Thyroid gland (tissue), 4 donors: Measurements from ENCODE around the gene SHROOM3. TPM values are rescaled to one million over a fixed set of nuclear protein-coding genes. Genes with fewer than 3 reads are reported as not detected.

Experiments used
- DNase-seq, 2 donors: peaks; one replicate each; pipeline ENCODE4 v3.0.0-alpha.2; 2019
- H3K27ac ChIP-seq, 3 donors: fragments of 200-600 bp; sonication (generic); 1 replicate in 2 of 3; 2 replicates in 1 of 3; pipeline ENCODE4 v1.5.1; 2016 to 2019; ENCODE audit warnings: mild to moderate bottlenecking in 1 of 3, moderate library complexity in 1 of 3
- H3K27me3 ChIP-seq: fragments of 200-600 bp; sonication (generic); one replicate; pipeline ENCODE4 v1.5.1; 2019
- H3K36me3 ChIP-seq, 2 donors: fragments of 200-600 bp; sonication (generic); one replicate each; pipeline ENCODE4 v1.5.1; 2016 to 2019
- H3K4me1 ChIP-seq, 2 donors: fragments of 200-600 bp; sonication (generic); one replicate each; pipeline ENCODE4 v1.5.1; 2017 to 2019
- H3K4me3 ChIP-seq, 3 donors: fragments of 200-600 bp; sonication (generic); replicated peaks in 1 of 3; 1 replicate in 2 of 3; 2 replicates in 1 of 3; pipeline ENCODE4 v1.5.1; 2016; ENCODE audit warnings: mild to moderate bottlenecking in 1 of 3
- H3K9me3 ChIP-seq: fragments of 200-600 bp; sonication (generic); one replicate; pipeline ENCODE4 v1.5.1; 2017
- POLR2A ChIP-seq, 2 donors: fragments of 450-650 bp; IDR thresholded peaks; one replicate each; pipeline ENCODE4 v1.6.1; 2017; ENCODE audit warnings: antibody characterized with exemption in 2 of 2, mild to moderate bottlenecking in 2 of 2, moderate library complexity in 1 of 2
- WGBS, 2 donors: methylation state at CpG; one replicate each; pipeline ENCODE4 v1.1.5; 2017; 5-methylcytosine and 5-hydroxymethylcytosine counted together
- intact Hi-C: fragments of 100-400 bp; cut with DNase I; formaldehyde crosslinking; loops from one replicate; pipeline ENCODE4 v1.15.1; 2023
- total RNA-seq, 4 donors: library from RNA; depleted of rRNA; stranded (reverse); fragments of >200 nt; gene quantifications; one replicate each; pipeline ENCODE4 v1.2.3, GENCODE V29; 2016
- TF ChIP-seq, protein P1 (sequence below), 6 experiments: fragments of 200-600 bp in 3 of 6; fragments of 450-650 bp in 3 of 6; sonication (generic) in 3 of 6; IDR thresholded peaks; one replicate each; pipeline ENCODE4 v1.5.1; 2016 to 2019; ENCODE audit warnings: antibody characterized with exemption in 6 of 6, mild to moderate bottlenecking in 2 of 6, inconsistent platforms in 1 of 6, moderate library complexity in 1 of 6

The SHROOM3 gene
- total RNA-seq, 4 donors from 2014 or later, result 41.7 to 77.8 (median 62.0) TPM

DNA sequence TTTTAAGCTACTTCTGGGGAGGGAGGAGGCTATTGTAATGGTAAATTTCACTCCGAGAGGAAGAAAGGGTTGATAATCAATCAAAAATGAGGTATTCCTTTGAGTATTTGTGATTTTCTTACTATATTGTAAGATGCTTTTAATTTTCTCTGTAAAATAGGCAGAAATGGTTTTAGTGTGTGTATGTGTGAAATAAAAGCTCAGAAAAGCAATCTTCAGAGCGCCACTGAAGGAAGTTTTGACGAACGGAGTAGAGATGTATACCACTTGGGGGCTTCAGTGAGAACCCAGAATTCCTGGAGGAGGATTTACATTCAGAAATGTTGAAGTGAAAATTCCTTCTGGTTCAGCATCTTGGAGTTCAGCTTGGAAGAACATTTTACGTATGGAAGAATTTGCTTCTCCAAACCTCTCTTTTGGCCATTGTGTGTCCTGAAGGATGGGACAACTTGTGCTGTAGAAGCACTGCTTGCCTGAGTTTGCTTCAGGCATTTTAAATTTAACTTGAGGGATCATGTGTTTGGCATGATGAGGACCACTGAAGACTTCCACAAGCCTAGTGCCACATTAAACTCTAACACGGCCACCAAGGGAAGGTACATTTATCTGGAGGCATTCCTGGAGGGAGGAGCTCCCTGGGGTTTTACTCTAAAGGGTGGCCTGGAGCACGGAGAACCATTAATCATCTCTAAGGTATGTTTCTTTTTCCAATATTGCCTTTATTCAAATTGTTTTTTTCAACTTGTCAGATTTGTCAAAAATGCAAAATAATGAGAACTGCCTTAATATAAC, 695 bp downstream of the SHROOM3 start:
- TF ChIP-seq, protein P1, sequence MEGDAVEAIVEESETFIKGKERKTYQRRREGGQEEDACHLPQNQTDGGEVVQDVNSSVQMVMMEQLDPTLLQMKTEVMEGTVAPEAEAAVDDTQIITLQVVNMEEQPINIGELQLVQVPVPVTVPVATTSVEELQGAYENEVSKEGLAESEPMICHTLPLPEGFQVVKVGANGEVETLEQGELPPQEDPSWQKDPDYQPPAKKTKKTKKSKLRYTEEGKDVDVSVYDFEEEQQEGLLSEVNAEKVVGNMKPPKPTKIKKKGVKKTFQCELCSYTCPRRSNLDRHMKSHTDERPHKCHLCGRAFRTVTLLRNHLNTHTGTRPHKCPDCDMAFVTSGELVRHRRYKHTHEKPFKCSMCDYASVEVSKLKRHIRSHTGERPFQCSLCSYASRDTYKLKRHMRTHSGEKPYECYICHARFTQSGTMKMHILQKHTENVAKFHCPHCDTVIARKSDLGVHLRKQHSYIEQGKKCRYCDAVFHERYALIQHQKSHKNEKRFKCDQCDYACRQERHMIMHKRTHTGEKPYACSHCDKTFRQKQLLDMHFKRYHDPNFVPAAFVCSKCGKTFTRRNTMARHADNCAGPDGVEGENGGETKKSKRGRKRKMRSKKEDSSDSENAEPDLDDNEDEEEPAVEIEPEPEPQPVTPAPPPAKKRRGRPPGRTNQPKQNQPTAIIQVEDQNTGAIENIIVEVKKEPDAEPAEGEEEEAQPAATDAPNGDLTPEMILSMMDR (IDR thresholded peaks at IDR 0.05), result no peak
- peak in 1 of 2 donors; percentile 36 for TF ChIP-seq POLR2A (IDR thresholded peaks at IDR 0.05)
- Histone ChIP-seq H3K36me3 (no peaks in the 10 kb centered on the region), H3K27ac (peak overlapping the region; percentile 35 to 67 (median 55)), H3K9me3 (no peaks in the 10 kb centered on the region), H3K4me1 (peaks cover 0 to 3% of the 10 kb centered on the region in 2 donors), H3K27me3 (no peaks in the 10 kb centered on the region), H3K4me3 (peak overlapping the region; percentile 17 to 30 (median 24))
- intact Hi-C loops, result no loop called here
- DNase-seq, result no peak
- WGBS, 2 donors, result 11 to 13% methylated on average over 7 of the region's 7 CpGs

DNA sequence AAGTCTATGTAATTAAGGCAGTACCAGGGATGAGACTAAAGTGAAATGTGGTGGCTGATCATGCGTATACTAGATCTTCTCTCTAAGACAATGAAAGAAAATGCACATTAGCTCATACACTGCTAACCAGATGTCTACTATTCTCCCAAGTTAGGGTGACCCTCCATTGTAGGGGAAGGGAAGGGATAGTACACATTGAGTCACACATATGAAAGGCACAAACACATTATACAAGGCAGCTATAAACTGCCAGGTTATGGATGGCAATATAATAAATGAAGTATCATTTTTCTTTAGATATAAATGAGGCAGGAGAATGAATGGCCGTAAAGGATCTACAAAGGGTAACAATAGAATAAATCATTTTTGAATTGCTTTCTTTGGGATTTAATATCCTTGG, 4.5 kb downstream of the SHROOM3 start:
- H3K36me3 ChIP-seq, result no peaks in the 10 kb centered on the region
- H3K4me1 ChIP-seq, result peaks cover 0 to 3% of the 10 kb centered on the region in 2 donors
- H3K4me3 ChIP-seq, result no peak overlapping the region
- H3K9me3 ChIP-seq, result no peaks in the 10 kb centered on the region
- no peak overlapping the region for H3K27ac ChIP-seq
- DNase-seq, result no peak
- TF ChIP-seq, protein P1 (IDR thresholded peaks at IDR 0.05), result no peak
- TF ChIP-seq POLR2A (IDR thresholded peaks at IDR 0.05), result no peak
- H3K27me3 ChIP-seq, result no peaks in the 10 kb centered on the region
- WGBS, 2 donors, result 93 to 97% methylated on average over 2 of the region's 2 CpGs
- intact Hi-C loops, result no loop called here

DNA sequence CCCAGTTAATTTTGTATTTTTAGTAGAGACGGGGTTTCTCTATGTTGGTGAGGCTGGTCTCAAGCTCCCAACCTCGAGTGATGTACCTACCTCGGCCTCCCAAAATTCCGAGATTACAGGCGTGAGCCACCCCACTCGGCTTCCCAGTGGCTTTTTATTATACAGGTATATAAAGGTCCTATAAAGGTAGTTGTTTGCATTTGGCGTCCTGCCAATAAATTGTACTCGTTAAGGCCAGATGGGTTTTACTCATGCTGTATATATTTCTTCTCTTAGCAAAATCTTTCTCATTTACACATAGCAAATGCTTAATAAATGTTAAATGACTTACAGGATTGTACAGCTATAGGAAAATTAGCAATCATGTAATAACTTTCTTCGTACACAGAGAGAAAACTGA, 6.9 kb downstream of the SHROOM3 start:
- Histone ChIP-seq H3K4me1 (peaks cover 0 to 3% of the 10 kb centered on the region in 2 donors), H3K27ac (no peak overlapping the region), H3K36me3 (no peaks in the 10 kb centered on the region), H3K9me3 (no peaks in the 10 kb centered on the region), H3K27me3 (no peaks in the 10 kb centered on the region), H3K4me3 (no peak overlapping the region)
- intact Hi-C loops, result loop anchor here (10.0 kb wide), 1 partner anchor 313 kb away; no protein-coding TSS in a partner anchor
- WGBS, 2 donors, result 85 to 89% methylated on average over 9 of the region's 9 CpGs
- no peak for TF ChIP-seq POLR2A (IDR thresholded peaks at IDR 0.05)
- TF ChIP-seq, protein P1 (IDR thresholded peaks at IDR 0.05), result no peak
- no peak for DNase-seq

DNA sequence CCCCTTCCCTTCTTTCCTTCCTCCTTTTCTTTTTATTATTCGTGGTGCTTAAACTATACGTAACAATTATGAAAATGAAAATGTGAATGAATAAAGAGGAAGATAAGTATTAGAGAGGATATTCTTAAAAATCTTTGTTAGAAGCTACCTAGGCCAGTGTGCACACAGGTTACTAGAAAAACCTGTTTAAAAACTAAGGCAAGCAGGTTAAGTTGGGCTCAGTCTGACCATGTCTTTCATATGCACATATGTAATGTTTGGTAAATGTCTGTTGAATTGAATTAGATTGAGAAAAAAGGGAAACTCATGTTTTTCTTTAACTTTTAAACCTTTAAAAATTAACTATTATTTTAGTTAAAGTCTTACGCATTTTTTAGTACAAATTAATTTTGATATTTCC, 7.8 kb downstream of the SHROOM3 start:
- Histone ChIP-seq H3K27me3 (no peaks in the 10 kb centered on the region), H3K36me3 (no peaks in the 10 kb centered on the region), H3K4me1 (no peaks in the 10 kb centered on the region), H3K27ac (no peak overlapping the region), H3K9me3 (no peaks in the 10 kb centered on the region), H3K4me3 (no peak overlapping the region)
- DNase-seq, result no peak
- TF ChIP-seq POLR2A (IDR thresholded peaks at IDR 0.05), result no peak
- TF ChIP-seq, protein P1 (IDR thresholded peaks at IDR 0.05), result no peak
- intact Hi-C loops, result loop anchor here (10.0 kb wide), 1 partner anchor 312 kb away; no protein-coding TSS in a partner anchor
- 90 to 92% methylated on average over 3 of the region's 3 CpGs for WGBS, 2 donors

DNA sequence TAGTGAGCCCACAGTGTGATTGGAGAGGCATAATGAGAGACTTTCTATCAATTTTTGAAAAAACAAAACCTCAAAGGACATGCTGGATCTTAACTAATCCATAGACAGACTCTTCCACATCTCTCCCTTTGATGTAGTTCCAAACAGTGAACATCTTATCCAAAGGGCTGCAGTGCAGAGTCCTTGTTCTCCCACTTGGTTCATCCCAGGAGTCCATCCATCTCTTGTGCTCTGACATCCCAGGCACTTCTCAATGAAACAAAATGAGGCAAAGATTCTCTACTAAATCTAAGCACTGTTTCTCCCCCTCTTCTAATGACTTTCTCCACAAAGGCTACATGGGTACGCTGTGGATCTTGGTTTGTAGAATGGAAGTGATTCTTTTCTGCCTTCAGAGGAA, 8.3 kb downstream of the SHROOM3 start:
- no peak overlapping the region for H3K4me3 ChIP-seq
- 97 to 100% methylated on average over 1 of the region's 1 CpG for WGBS, 2 donors
- TF ChIP-seq, protein P1 (IDR thresholded peaks at IDR 0.05), result no peak
- no peak for TF ChIP-seq POLR2A (IDR thresholded peaks at IDR 0.05)

More for the DNA sequence above, 8.3 kb downstream of the SHROOM3 start:
- Histone ChIP-seq H3K27ac (no peak overlapping the region), H3K36me3 (no peaks in the 10 kb centered on the region), H3K9me3 (no peaks in the 10 kb centered on the region), H3K4me1 (no peaks in the 10 kb centered on the region), H3K27me3 (no peaks in the 10 kb centered on the region)
- no peak for DNase-seq
- intact Hi-C loops, result loop anchor here (10.0 kb wide), 1 partner anchor 311 kb away; no protein-coding TSS in a partner anchor
